Osteocyte (in vitro differentiated cells): ENCODE results near the gene CORO2B. TPM values are rescaled to one million over a fixed set of nuclear protein-coding genes. Genes with fewer than 3 reads are reported as not detected.

Experiments
- DNase-seq: peaks from one replicate; pipeline ENCODE4 v3.0.0; 2021; ENCODE audit warnings: mixed read lengths; ENCODE audit not compliant: unreplicated experiment; ENCODE audit errors: extremely low spot score
- H3K27ac Mint-ChIP-seq: one replicate; pipeline ENCODE4 v1.8.0; 2021; ENCODE audit warnings: mild to moderate bottlenecking, mixed read lengths; ENCODE audit not compliant: unreplicated experiment
- H3K27me3 Mint-ChIP-seq: one replicate; pipeline ENCODE4 v1.8.0; 2021; ENCODE audit warnings: mixed read lengths; ENCODE audit not compliant: unreplicated experiment
- H3K36me3 Mint-ChIP-seq: one replicate; pipeline ENCODE4 v1.8.0; 2021; ENCODE audit warnings: mixed read lengths; ENCODE audit not compliant: unreplicated experiment
- H3K4me1 Mint-ChIP-seq: one replicate; pipeline ENCODE4 v1.8.0; 2021; ENCODE audit warnings: mixed read lengths; ENCODE audit not compliant: unreplicated experiment
- H3K4me3 Mint-ChIP-seq: one replicate; pipeline ENCODE4 v1.8.0; 2021; ENCODE audit warnings: mild to moderate bottlenecking, moderate library complexity, mixed read lengths; ENCODE audit not compliant: unreplicated experiment
- H3K9me3 Mint-ChIP-seq: one replicate; pipeline ENCODE4 v1.8.0; 2021; ENCODE audit warnings: mixed read lengths; ENCODE audit not compliant: unreplicated experiment
- CTCF ChIP-seq: fragments of 200-600 bp; sonication (generic); IDR thresholded peaks from 2 replicates; pipeline ENCODE4 v1.5.0; 2021; ENCODE audit warnings: antibody characterized with exemption, mild to moderate bottlenecking, moderate library complexity
- total RNA-seq: library from RNA; stranded (reverse); gene quantifications from 2 replicates; pipeline ENCODE4 v1.2.1, GENCODE V29; 2021

The CORO2B gene
- total RNA-seq, 1 donor from 2014 or later: 22.6 TPM

GRCh38 chr15:68699124-68699880 lies 120.5 kb downstream of the CORO2B start:
- Mint-ChIP-seq H3K27me3 (no peaks in the 10 kb centered on the region), H3K4me1 (peaks cover 12% of the 10 kb centered on the region), H3K9me3 (no peaks in the 10 kb centered on the region), H3K4me3 (no peak overlapping the region), H3K27ac (peak overlapping the region; percentile 98), H3K36me3 (peaks cover 17% of the 10 kb centered on the region)
- TF ChIP-seq CTCF: no peak
- DNase-seq: no peak

- peaks cover 18% of the 10 kb centered on the region for H3K36me3 Mint-ChIP-seq
- H3K27me3 Mint-ChIP-seq: no peaks in the 10 kb centered on the region
- H3K9me3 Mint-ChIP-seq: no peaks in the 10 kb centered on the region
- H3K27ac Mint-ChIP-seq: peak overlapping the region; percentile 98
- H3K4me3 Mint-ChIP-seq: peak overlapping the region; percentile 47
- no peak for DNase-seq
- no peak for TF ChIP-seq CTCF
- H3K4me1 Mint-ChIP-seq: peaks cover 12% of the 10 kb centered on the region
These were observed 121.2 kb downstream of the CORO2B start for GRCh38 chr15:68699881-68700454.

- Mint-ChIP-seq H3K4me3 (peak overlapping the region; percentile 47), H3K36me3 (peaks cover 12% of the 10 kb centered on the region), H3K27me3 (no peaks in the 10 kb centered on the region), H3K4me1 (peaks cover 12% of the 10 kb centered on the region), H3K27ac (peak overlapping the region; percentile 98), H3K9me3 (no peaks in the 10 kb centered on the region)
- no peak for DNase-seq
- no peak for TF ChIP-seq CTCF
These were observed 121.8 kb downstream of the CORO2B start for GRCh38 chr15:68700455-68701123.

GRCh38 chr15:68701886-68702285 lies 123.1 kb downstream of the CORO2B start:
- no peak overlapping the region for H3K27ac Mint-ChIP-seq
- DNase-seq: no peak
- TF ChIP-seq CTCF: no peak
- no peaks in the 10 kb centered on the region for H3K9me3 Mint-ChIP-seq
- peaks cover 12% of the 10 kb centered on the region for H3K4me1 Mint-ChIP-seq
- H3K36me3 Mint-ChIP-seq: peaks cover 13% of the 10 kb centered on the region
- H3K4me3 Mint-ChIP-seq: no peak overlapping the region
- peaks cover 2% of the 10 kb centered on the region for H3K27me3 Mint-ChIP-seq

- H3K4me3 Mint-ChIP-seq: no peak overlapping the region
- H3K36me3 Mint-ChIP-seq: peaks cover 5% of the 10 kb centered on the region
- no peak overlapping the region for H3K27ac Mint-ChIP-seq
- no peak for TF ChIP-seq CTCF
- H3K4me1 Mint-ChIP-seq: peaks cover 12% of the 10 kb centered on the region
- H3K9me3 Mint-ChIP-seq: no peaks in the 10 kb centered on the region
- peaks cover 2% of the 10 kb centered on the region for H3K27me3 Mint-ChIP-seq
- no peak for DNase-seq
These were observed 125.8 kb downstream of the CORO2B start for GRCh38 chr15:68704496-68705021.
